ENCODE results near the gene KCNIP4. TPM values are rescaled to one million over a fixed set of nuclear protein-coding genes. Genes with fewer than 3 reads are reported as not detected.

Gene KCNIP4
- total and polyA plus RNA-seq, 2 of the 8 experiments (the other 6 are each of a cell fraction or from before 2014, with no cell fraction given) = 0.06 TPM; not detected in 1

DNA sequence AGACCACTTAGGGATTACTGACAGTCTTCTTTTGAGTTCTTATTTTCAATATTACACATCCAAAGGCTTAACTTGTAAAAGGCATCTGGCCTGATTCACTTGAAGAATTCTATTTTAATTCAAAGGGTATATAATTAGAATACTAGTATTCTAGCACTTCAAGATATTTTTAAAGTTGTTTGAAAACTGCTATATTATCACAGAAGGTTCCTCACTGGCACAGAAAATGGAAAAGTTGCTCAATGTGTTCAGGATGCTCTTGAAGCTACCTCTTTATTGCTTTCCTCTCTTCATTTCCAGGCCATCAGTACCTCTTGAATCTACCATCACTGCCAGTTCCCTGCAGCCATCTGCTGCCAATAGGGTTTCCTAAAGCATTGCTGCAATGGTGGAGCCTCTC, 271.4 kb downstream of the KCNIP4 start (continued):
- TF ChIP-seq BRCA1 (IDR thresholded peaks at IDR 0.05; ENCODE audit: low read depth, low read length) = no peak

Measured in H1 (cell line).